GM18517 (cell line): ENCODE measurements around the gene PRSS56.

Source experiments
- ATAC-seq: cut with Tn5 transposase; IDR thresholded peaks from one replicate; pipeline ENCODE4 v1.9.1; 2021; ENCODE audit warnings: mild to moderate bottlenecking, moderate library complexity; ENCODE audit not compliant: unreplicated experiment

Gene PRSS56

GRCh38 chr2:232486558-232487384 lies 33.4 kb upstream of the PRSS56 start:
- no peak for ATAC-seq

GRCh38 chr2:232487385-232488096 lies 32.6 kb upstream of the PRSS56 start, which contains the start of gene ECEL1:
Gene ECEL1 (minus strand): TSS chr2:232487834. CDS start chr2:232486653, 1,181 bp downstream.
- ATAC-seq: no peak

DNA sequence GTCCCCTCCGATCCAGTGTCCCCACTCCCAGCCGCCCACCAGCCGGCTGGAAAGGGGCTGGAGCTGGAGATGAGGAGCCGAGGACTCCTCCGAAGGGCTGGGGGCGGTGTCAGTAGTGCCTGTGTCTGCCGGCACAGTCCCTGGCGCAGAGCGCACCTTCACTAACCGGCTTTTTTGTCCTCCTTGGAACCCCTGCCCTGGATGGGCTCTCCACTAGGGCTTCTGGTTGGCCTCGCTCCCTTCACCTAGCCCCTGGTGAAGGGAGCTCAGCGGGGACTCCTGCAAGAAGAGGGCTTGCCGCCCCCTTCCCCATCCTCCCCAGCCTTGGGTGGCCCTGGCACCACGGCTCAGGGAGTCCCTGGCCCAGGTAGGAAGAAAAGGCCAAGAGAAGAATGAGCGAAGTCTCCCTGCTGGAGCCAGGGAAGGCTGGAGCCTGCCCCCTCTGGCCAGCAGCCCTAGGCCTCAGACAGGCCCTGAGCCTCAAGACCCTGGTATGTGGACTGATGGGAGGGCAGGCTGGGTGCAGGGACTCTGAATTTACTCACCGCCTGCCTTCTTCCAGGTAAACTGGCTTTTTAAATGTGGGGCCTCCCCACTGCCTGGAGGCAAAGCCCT lies 32.0 kb upstream of the PRSS56 start:
- no peak for ATAC-seq

DNA sequence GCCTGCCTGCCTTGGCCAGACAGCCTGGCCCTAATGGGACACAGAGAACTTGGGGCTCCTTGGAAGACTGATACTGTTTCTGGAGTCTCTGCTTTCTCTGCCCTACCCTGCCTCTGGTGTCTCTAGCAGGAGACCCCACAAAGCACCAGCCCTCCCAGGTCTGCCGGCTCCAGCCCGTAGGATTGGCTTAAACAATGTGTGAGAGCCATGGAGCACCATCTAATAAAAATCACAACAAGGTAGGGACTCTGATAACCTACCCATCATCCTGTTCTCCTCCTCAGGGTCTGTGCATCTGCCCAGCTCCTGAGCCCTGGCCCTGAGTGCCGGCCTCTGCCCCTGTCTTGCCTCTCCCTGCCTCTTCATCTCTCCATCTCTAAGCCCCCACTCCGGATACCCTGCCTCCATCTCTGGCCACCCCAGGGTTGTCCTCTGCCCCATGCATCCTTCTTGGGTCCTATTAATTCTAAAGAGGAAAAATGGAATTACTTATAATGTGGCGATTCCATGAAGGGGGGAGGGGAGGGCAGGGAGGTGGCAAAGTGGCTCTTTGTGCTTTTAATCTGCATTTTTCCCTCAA lies 31.4 kb upstream of the PRSS56 start:
- ATAC-seq: no peak

DNA sequence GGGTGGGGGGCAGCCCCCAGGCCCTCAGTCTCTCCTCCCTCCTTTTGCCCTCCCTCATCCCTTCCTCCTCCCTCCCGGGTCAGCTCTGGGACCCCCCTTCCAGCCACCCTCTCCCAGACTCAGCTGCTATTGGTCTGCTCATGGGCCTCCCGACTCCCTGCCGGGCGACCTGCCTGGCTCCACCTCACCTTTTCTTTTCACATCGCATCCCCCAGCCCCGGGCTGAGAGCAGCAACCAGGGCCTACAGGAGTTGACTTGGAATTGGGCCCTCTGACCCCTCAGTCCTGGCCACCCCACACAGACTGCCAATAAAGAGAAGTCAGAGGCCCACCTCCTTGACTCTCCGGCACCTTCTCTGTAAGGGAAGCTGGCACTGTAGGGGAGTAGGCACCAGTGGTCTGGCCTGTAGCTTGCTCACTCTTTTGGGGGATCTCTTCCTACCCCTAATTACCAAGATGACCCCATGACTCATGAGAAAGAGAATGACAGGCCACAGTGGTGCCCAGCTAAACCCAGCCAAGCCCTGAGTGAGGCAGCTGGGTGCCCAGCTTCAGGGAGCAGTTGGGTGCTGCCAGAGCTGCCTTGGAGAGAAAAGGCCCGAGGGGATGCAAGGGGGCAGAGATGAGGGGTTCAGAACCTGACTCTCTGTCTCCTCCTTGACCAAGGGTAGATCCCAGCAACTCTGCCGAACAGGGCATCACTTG lies 30.5 kb upstream of the PRSS56 start:
- no peak for ATAC-seq

DNA sequence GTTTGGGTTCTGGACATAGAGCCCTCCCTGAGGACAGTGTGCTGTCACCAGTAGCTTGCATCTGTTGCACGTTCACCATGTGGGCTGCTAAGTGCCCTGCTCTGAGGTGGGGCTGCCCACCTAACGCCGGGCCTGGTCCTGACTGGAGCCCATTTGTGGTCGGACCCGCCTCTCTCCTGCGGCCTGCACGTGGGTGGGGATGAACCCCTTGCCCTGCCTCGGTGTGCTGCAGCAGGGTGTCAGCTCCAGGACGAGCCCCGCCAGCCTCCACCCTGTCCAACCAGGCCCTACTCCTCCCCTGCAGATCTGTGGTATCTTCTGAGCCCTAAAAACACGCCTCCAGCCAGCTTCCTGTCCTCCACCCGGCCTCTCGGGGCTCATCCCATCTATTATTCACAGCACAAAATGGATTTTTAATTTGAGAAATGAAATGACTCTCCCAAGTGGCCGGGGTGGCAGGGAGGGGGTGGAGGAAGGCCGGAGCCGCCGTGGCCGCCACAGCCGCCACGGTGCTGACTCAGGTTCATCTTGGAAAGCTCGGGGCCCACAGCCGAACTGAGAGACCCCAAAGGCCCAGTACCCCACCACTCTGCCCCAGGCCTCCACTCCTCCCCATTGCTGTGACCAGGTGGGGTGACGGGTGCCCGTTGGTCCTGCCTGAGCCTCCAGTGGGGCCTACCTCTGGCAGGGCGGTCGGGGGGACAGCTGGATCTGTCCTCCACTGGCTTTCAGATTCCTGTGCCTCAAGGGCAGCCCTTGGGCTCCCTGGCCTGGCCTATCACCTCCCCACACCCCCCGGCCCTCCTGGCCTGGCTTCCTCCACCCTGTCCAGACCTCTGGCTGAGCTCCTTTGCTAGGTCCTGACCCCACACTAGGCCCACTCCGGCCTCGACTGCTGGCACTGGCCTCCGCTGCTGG lies 29.7 kb upstream of the PRSS56 start:
- no peak for ATAC-seq

DNA sequence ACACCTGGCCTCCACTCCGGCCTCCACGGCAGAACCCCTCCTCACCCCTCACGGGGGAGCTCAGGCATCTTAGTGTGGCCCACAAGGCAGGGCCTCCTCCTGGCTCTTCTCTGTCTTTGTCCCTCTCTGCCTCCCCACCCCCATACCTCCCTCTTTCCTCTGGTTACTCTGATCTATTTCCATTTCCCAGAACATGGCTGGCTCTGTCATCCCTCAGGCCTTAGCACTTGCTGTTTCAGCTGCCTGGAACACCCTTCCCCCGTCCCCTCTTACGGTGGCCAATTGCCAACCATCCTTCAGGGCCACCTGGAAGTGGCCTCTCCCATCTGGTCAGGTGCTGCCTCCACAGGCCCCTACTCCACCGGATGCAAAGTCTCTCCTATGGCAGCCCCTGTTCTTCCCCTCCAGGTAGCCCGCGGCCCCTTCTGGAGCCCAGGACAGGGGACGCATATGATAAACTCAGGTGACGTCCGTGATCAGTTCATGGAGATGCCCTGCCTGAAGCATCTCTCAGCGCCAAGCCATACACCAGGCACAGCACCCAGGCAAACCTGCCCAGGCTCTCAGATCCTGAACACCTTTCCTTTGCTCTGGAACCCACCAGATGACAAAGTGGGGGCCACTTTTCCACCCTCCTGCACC lies 28.9 kb upstream of the PRSS56 start:
- no peak for ATAC-seq

DNA sequence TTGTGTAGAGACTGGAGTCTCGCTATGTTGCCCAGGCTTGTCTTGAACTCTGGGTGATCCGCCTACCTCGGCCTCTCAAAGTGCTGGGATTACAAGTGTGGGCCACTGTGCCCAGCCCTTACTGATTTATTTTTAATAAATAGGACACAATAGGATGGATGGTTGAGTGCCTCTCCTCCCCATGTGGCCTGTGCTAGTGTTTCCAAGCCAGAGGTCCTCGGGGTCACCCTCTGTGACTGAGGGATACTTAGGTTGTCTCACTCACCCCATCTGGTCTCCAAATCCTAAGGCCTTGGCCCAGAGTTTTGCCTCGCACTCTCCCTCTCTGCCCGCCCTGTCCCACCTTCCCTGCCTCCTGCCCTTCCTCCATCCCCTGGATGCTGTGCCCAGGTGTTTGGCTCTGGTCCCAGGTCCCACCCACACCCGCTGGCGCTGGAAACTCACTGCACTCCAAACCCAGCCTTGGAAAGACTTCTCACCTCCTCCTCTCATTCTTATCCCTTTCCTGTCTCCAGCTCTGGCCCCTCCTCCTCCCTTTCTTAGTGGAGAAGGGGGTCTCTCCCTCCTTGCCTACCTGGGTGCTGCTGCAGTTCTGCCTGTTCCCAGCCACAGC lies 27.8 kb upstream of the PRSS56 start:
- ATAC-seq: no peak

GRCh38 chr2:232492963-232493700 lies 27.1 kb upstream of the PRSS56 start:
- no peak for ATAC-seq

- no peak for ATAC-seq
These were observed 26.3 kb upstream of the PRSS56 start for GRCh38 chr2:232493701-232494474.

DNA sequence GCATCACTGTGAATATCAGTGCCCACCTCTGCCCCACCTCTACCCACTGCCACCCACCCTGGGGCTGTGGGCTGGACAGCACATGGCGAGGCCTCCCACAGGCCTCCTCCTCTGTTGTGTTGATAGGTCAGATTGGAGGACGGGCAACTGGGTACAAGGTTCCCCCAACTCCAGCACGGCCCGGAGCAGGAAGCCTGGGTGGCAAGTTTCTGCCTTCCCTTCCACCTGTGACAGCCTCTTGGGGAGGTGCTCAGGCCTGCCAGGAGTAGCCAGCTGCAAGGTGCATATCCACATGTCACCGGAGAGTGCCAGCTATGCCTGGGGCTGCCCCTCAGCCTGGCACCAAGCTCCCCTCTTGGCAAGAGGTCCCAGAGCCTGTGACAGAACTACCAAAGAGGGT lies 25.6 kb upstream of the PRSS56 start:
- no peak for ATAC-seq

- ATAC-seq: no peak
These were observed 24.9 kb upstream of the PRSS56 start for GRCh38 chr2:232495292-232495691.

DNA sequence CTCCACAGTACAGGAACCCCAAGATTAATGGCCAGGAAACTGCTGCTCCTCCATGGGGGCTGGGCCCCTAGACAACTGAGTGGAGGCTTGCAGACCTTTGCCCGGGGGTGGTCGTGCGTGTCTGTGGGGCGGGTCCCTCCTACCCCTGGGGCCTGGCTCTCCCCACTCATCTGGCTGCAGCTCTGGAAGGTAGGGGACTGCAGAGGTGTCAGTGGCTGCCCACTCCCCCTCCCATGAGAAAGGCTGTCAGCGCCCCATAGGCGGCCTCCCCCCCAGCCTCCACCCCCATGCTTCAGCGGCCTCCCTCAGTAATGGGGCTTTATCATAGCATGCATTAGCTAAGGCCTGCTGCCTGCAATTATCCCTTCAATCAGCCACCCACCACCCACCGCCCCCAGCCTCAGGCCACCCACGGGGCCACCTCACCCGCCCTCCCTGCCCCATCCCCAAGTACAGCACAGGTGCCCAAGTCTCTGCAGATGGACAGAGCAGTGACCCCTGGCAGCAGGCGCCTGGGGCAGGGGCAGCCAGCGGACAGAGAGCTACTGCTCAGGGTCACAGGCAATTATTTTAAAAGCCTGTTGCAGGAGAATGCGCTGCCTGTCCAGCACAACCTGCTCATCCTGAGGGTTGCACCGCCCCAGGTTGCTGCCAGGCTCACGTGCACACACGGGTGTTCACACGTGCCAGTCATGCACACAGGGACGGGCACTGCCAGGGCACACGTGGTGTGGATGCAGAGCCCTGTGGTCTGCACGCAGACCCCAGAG lies 23.5 kb upstream of the PRSS56 start:
- no peak for ATAC-seq

- no peak for ATAC-seq
These were observed 22.8 kb upstream of the PRSS56 start for GRCh38 chr2:232497348-232497747.

GRCh38 chr2:232498452-232498851 lies 21.7 kb upstream of the PRSS56 start:
- no peak for ATAC-seq

DNA sequence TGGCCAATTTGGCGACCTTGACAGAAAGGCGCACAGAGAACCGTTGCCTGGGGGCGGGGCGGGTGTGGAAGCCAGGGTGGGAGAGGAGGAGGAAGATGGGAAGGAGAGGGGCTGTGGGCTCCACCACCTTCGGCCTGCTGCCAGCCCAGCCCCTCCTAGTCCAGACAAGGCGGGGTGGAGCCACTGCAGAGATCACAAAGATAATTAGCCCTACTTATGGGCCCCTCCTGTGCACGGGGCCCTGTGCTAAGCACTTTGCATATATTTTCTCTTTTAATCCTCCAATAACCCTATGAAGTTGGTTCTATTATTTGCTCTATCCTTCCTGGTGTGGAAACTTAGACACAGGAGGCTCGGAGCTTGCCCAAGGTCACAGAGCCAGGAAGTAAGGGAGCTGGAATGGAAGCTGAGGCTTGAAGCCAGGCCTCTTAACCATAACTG lies 18.8 kb upstream of the PRSS56 start:
- no peak for ATAC-seq
